ENCODE measurements around the gene SEC61B.
A peak's percentile ranks its signal among the peaks of the same experiment; 100 is the strongest.

Gene SEC61B

GRCh38 chr9:99221621-99222415 is at the start of gene SEC61B, which contains the start of gene ALG2:
Gene SEC61B, plus strand, starts transcription at chr9:99222282. Its CDS starts 82 bp downstream, at chr9:99222364.
Gene ALG2, minus strand, starts transcription at chr9:99221942. Its CDS starts 48 bp downstream, at chr9:99221894.
- no peak for TF ChIP-seq CTCF (conservative IDR thresholded peaks at IDR 0.05)
- peak within 1 kb of the TSS; percentile 93 for H3K27ac ChIP-seq

GRCh38 chr9:99173570-99174504 is 48.2 kb upstream of the SEC61B start:
- TF ChIP-seq CTCF (conservative IDR thresholded peaks at IDR 0.05) = no peak
- no peak overlapping the region for H3K27ac ChIP-seq

- H3K27ac ChIP-seq = no peak overlapping the region
- no peak for TF ChIP-seq CTCF (conservative IDR thresholded peaks at IDR 0.05)
Measured at GRCh38 chr9:99176527-99177013, 45.5 kb upstream of the SEC61B start.

- no peak for TF ChIP-seq CTCF (conservative IDR thresholded peaks at IDR 0.05)
- H3K27ac ChIP-seq = no peak overlapping the region
Measured at GRCh38 chr9:99177576-99178366, 44.3 kb upstream of the SEC61B start.

- no peak for TF ChIP-seq CTCF (conservative IDR thresholded peaks at IDR 0.05)
- no peak overlapping the region for H3K27ac ChIP-seq
Measured at GRCh38 chr9:99178912-99179872, 42.9 kb upstream of the SEC61B start.

- no peak overlapping the region for H3K27ac ChIP-seq
- no peak for TF ChIP-seq CTCF (conservative IDR thresholded peaks at IDR 0.05)
Measured at GRCh38 chr9:99180199-99180598, 41.9 kb upstream of the SEC61B start.
